Activated effector memory CD4-positive, alpha-beta T cell treated with anti-CD3 and anti-CD28 coated beads, Interleukin-2, amount 50 U/mL, for 16 hours (primary cell): ENCODE data around the gene KDF1.
"Not testable (repeated sequence)": the region's sequence is repeated elsewhere in the genome, so short reads cannot be mapped to it uniquely, and the experiment has no call there.

ENCODE experiments used
- DNase-seq: peaks from one replicate; pipeline ENCODE4 v3.0.0-alpha.2; 2020

Gene KDF1

GRCh38 chr1:26994020-26994786 lies 33.9 kb upstream of the KDF1 start:
- DNase-seq, result peak; percentile 69

GRCh38 chr1:26993237-26994019 lies 33.2 kb upstream of the KDF1 start, which contains the start of gene TRNP1:
TRNP1 (plus strand) TSS chr1:26993692; CDS start chr1:26993787, 95 bp downstream.
- DNase-seq, result peak; percentile 89

- DNase-seq, result no peak
These were observed 31.2 kb upstream of the KDF1 start for GRCh38 chr1:26991310-26992116.

GRCh38 chr1:26989403-26990109 lies 29.3 kb upstream of the KDF1 start:
- DNase-seq, result not testable (repeated sequence)

- no peak for DNase-seq
These were observed 26.4 kb upstream of the KDF1 start for GRCh38 chr1:26986658-26987057.

- DNase-seq, result no peak
These were observed 24.0 kb upstream of the KDF1 start for GRCh38 chr1:26984291-26984690.

GRCh38 chr1:26983863-26984262 lies 23.6 kb upstream of the KDF1 start:
- no peak for DNase-seq

GRCh38 chr1:26981146-26981846 lies 21.0 kb upstream of the KDF1 start:
- no peak for DNase-seq

- DNase-seq, result no peak
These were observed 18.6 kb upstream of the KDF1 start for GRCh38 chr1:26978901-26979300.

GRCh38 chr1:26976621-26977510 lies 16.6 kb upstream of the KDF1 start:
- no peak for DNase-seq

- DNase-seq, result no peak
These were observed 12.6 kb upstream of the KDF1 start for GRCh38 chr1:26972821-26973220.

- DNase-seq, result no peak
These were observed 12.1 kb upstream of the KDF1 start for GRCh38 chr1:26972390-26972789.

GRCh38 chr1:26971590-26971989 lies 11.3 kb upstream of the KDF1 start:
- DNase-seq, result no peak

GRCh38 chr1:26970810-26971209 lies 10.5 kb upstream of the KDF1 start:
- DNase-seq, result no peak

GRCh38 chr1:26965628-26966027 lies 5.4 kb upstream of the KDF1 start:
- no peak for DNase-seq

GRCh38 chr1:26965213-26965612 lies 4.9 kb upstream of the KDF1 start:
- DNase-seq, result no peak

GRCh38 chr1:26961826-26962225 lies 1.6 kb upstream of the KDF1 start:
- no peak for DNase-seq

GRCh38 chr1:26960625-26960966 lies 328 bp upstream of the KDF1 start:
- no peak for DNase-seq

GRCh38 chr1:26959270-26959669 lies 998 bp downstream of the KDF1 start:
- no peak for DNase-seq

GRCh38 chr1:26957306-26957705 lies 3.0 kb downstream of the KDF1 start:
- no peak for DNase-seq

- no peak for DNase-seq
These were observed 3.9 kb downstream of the KDF1 start for GRCh38 chr1:26956321-26956720.
